ENCODE data around the gene TIMM21. TPM values are rescaled to one million over a fixed set of nuclear protein-coding genes. Genes with fewer than 3 reads are reported as not detected.

TIMM21 gene
- total and polyA plus RNA-seq, 8 donors, result 22.1 to 54.3 (median 45.9) TPM

- Histone ChIP-seq H3K27ac (no peak overlapping the region), H3K4me3 (no peak overlapping the region), H3K36me3 (no peaks in the 10 kb centered on the region), H3K9me3 (no peaks in the 10 kb centered on the region), H3K27me3 (no peaks in the 10 kb centered on the region), H3K4me1 (no peaks in the 10 kb centered on the region)
- TF ChIP-seq CTCF (IDR thresholded peaks at IDR 0.05), result no peak
- intact Hi-C loops (cut with DNase I), result no loop called here
- DNase-seq (no peak), ATAC-seq (no peak)
Measured at GRCh38 chr18:74137920-74138538, 10.3 kb upstream of the TIMM21 start.

- intact Hi-C loops (cut with DNase I), result no loop called here
Measured at GRCh38 chr18:74139411-74139810, 8.9 kb upstream of the TIMM21 start.

GRCh38 chr18:74139888-74140287, 8.4 kb upstream of the TIMM21 start:
- no peaks in the 10 kb centered on the region for H3K9me3 ChIP-seq
- ATAC-seq (no peak), DNase-seq (no peak)
- H3K27ac ChIP-seq, result no peak overlapping the region
- TF ChIP-seq CTCF (IDR thresholded peaks at IDR 0.05), result no peak
- H3K4me1 ChIP-seq, result no peaks in the 10 kb centered on the region
- H3K27me3 ChIP-seq, result no peaks in the 10 kb centered on the region
- H3K36me3 ChIP-seq, result no peaks in the 10 kb centered on the region
- H3K4me3 ChIP-seq, result no peak overlapping the region
- intact Hi-C loops (cut with DNase I), result no loop called here

More at GRCh38 chr18:74139411-74139810, 8.9 kb upstream of the TIMM21 start:
- no peak for TF ChIP-seq CTCF (IDR thresholded peaks at IDR 0.05)
- Histone ChIP-seq H3K27me3 (no peaks in the 10 kb centered on the region), H3K4me1 (no peaks in the 10 kb centered on the region), H3K9me3 (no peaks in the 10 kb centered on the region), H3K27ac (no peak overlapping the region), H3K36me3 (no peaks in the 10 kb centered on the region), H3K4me3 (no peak overlapping the region)
- ATAC-seq (no peak), DNase-seq (no peak)

- intact Hi-C loops (cut with DNase I), result no loop called here
- Histone ChIP-seq H3K27ac (no peak overlapping the region), H3K4me3 (no peak overlapping the region), H3K27me3 (no peaks in the 10 kb centered on the region), H3K4me1 (no peaks in the 10 kb centered on the region), H3K36me3 (no peaks in the 10 kb centered on the region), H3K9me3 (no peaks in the 10 kb centered on the region)
- TF ChIP-seq CTCF (IDR thresholded peaks at IDR 0.05), result no peak
- DNase-seq (no peak), ATAC-seq (no peak)
Measured at GRCh38 chr18:74140582-74140981, 7.7 kb upstream of the TIMM21 start.

GRCh38 chr18:74141667-74142066, 6.7 kb upstream of the TIMM21 start:
- no peak for ATAC-seq
- no peak for TF ChIP-seq CTCF (IDR thresholded peaks at IDR 0.05)
- intact Hi-C loops (cut with DNase I), result no loop called here
- Histone ChIP-seq H3K9me3 (no peaks in the 10 kb centered on the region), H3K27me3 (no peaks in the 10 kb centered on the region), H3K4me3 (no peak overlapping the region), H3K4me1 (no peaks in the 10 kb centered on the region), H3K36me3 (no peaks in the 10 kb centered on the region), H3K27ac (no peak overlapping the region)
- no peak for DNase-seq
